SK-N-SH treated with all-trans-retinoic acid at 6 μM for 48 hours (cell line): Measurements from ENCODE around the gene EYA4.

ENCODE experiments used
- GLIS3 ChIP-seq: fragments of 250-450 bp; sonication (Bioruptor Pico); IDR thresholded peaks from 2 replicates; pipeline ENCODE4 v1.5.0; 2020; ENCODE audit warnings: mild to moderate bottlenecking, moderate library complexity
- ISL1 ChIP-seq: fragments of 250-450 bp; sonication (Bioruptor Pico); IDR thresholded peaks from 2 replicates; pipeline ENCODE4 v2.1.2; 2022; ENCODE audit warnings: mild to moderate bottlenecking, moderate library complexity
- OSR1 ChIP-seq: fragments of 250-450 bp; sonication (Bioruptor Pico); IDR thresholded peaks from 2 replicates; pipeline ENCODE4 v1.8.0; 2022; ENCODE audit warnings: moderate library complexity, mild to moderate bottlenecking, inconsistent platforms
- PATZ1 ChIP-seq: fragments of 250-450 bp; sonication (Bioruptor Pico); IDR thresholded peaks from 2 replicates; pipeline ENCODE4 v1.8.0; 2020; ENCODE audit warnings: mild to moderate bottlenecking, moderate library complexity, borderline replicate concordance
- RARB ChIP-seq: fragments of 250-450 bp; sonication (Bioruptor Pico); IDR thresholded peaks from 2 replicates; pipeline ENCODE4 v1.8.0; 2021; ENCODE audit warnings: mild to moderate bottlenecking, moderate library complexity
- SNAI2 ChIP-seq: fragments of 250-450 bp; sonication (Bioruptor Pico); IDR thresholded peaks from 2 replicates; pipeline ENCODE4 v1.5.0; 2020; ENCODE audit warnings: mild to moderate bottlenecking, moderate library complexity
- ZFP3 ChIP-seq: fragments of 250-450 bp; sonication (Bioruptor Pico); IDR thresholded peaks from 2 replicates; pipeline ENCODE4 v1.5.0; 2020; ENCODE audit warnings: mild to moderate bottlenecking, moderate library complexity
- ZFP30 ChIP-seq: fragments of 450-650 bp; formaldehyde crosslinking; IDR thresholded peaks from 2 replicates; pipeline ENCODE4 v1.5.0; 2022; ENCODE audit warnings: mild to moderate bottlenecking, moderate library complexity

- no peak for TF ChIP-seq ZFP30 (CRISPR knock-in tag)
- no peak for TF ChIP-seq PATZ1
- no peak for TF ChIP-seq RARB (CRISPR knock-in tag)
- peak; percentile 53; the same call in 1 of the 2 replicates for TF ChIP-seq SNAI2 (CRISPR knock-in tag)
- TF ChIP-seq GLIS3 (CRISPR knock-in tag) = no peak
- TF ChIP-seq OSR1 (CRISPR knock-in tag) = no peak
- TF ChIP-seq ZFP3 (CRISPR knock-in tag) = peak; percentile 62; the same call in 1 of the 2 replicates
- peak; percentile 93 for TF ChIP-seq ISL1 (CRISPR knock-in tag)
Observed at GRCh38 chr6:133503336-133503729, 262.2 kb downstream of the EYA4 start.
